ENCODE results near the gene GPER1. TPM values are rescaled to one million over a fixed set of nuclear protein-coding genes. Genes with fewer than 3 reads are reported as not detected.

GPER1 gene
- total and polyA plus RNA-seq, 4 donors = 3.7 to 7.7 (median 6.3) TPM

DNA sequence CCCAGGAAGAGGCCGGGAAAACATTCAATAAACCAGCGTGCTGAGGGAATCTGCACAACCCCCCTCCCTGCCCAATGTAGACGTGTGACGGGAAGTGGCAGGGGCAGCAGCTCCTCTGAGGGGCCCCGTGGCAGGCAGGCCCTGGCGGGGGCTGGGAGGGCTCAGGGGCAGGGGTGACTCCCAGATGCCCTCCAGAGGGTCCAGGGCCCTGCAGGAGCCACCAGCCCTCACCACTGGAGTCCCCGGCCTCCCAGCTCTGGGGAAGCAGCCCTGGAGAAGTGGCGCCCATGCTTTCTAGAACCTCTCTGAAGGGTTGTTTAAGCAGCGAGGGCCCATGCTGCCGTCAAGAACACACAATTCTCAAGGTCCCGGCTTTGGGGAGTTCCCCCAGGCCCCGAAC, 8.4 kb upstream of the GPER1 start:
- no peak for DNase-seq
- ATAC-seq (ENCODE audit: insufficient read depth, low FRiP score) = no peak
- peaks cover 0 to 23% (median 8%) of the 10 kb centered on the region in 5 donors for H3K4me1 ChIP-seq (ENCODE audit: control insufficient read depth in 5 of 5, insufficient read depth in 5 of 5, low read length in 5 of 5)
- no peaks in the 10 kb centered on the region for H3K9me3 ChIP-seq (ENCODE audit: control insufficient read depth in 4 of 4, insufficient read depth in 3 of 4, low read length in 3 of 4)
- no peaks in the 10 kb centered on the region for H3K27me3 ChIP-seq (ENCODE audit: control insufficient read depth in 3 of 3, insufficient read depth in 3 of 3, low read length in 2 of 3)
- H3K27ac ChIP-seq (ENCODE audit: low read depth in 1 of 2, low read length in 1 of 2) = no peak overlapping the region
- H3K9ac ChIP-seq (ENCODE audit: insufficient read depth in 1 of 2, low read length in 2 of 2) = no peak overlapping the region
- 64 to 76% methylated on average over 10 to 12 of the region's 12 CpGs for WGBS, 2 donors
- TF ChIP-seq, protein P1, sequence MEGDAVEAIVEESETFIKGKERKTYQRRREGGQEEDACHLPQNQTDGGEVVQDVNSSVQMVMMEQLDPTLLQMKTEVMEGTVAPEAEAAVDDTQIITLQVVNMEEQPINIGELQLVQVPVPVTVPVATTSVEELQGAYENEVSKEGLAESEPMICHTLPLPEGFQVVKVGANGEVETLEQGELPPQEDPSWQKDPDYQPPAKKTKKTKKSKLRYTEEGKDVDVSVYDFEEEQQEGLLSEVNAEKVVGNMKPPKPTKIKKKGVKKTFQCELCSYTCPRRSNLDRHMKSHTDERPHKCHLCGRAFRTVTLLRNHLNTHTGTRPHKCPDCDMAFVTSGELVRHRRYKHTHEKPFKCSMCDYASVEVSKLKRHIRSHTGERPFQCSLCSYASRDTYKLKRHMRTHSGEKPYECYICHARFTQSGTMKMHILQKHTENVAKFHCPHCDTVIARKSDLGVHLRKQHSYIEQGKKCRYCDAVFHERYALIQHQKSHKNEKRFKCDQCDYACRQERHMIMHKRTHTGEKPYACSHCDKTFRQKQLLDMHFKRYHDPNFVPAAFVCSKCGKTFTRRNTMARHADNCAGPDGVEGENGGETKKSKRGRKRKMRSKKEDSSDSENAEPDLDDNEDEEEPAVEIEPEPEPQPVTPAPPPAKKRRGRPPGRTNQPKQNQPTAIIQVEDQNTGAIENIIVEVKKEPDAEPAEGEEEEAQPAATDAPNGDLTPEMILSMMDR (IDR thresholded peaks at IDR 0.05; ENCODE audit: control extremely low read depth, extremely low read depth) = no peak
- H3K36me3 ChIP-seq (ENCODE audit: control insufficient read depth in 4 of 4, insufficient read depth in 4 of 4, low read length in 4 of 4) = no peaks in the 10 kb centered on the region
- H3K4me3 ChIP-seq = no peak overlapping the region

DNA sequence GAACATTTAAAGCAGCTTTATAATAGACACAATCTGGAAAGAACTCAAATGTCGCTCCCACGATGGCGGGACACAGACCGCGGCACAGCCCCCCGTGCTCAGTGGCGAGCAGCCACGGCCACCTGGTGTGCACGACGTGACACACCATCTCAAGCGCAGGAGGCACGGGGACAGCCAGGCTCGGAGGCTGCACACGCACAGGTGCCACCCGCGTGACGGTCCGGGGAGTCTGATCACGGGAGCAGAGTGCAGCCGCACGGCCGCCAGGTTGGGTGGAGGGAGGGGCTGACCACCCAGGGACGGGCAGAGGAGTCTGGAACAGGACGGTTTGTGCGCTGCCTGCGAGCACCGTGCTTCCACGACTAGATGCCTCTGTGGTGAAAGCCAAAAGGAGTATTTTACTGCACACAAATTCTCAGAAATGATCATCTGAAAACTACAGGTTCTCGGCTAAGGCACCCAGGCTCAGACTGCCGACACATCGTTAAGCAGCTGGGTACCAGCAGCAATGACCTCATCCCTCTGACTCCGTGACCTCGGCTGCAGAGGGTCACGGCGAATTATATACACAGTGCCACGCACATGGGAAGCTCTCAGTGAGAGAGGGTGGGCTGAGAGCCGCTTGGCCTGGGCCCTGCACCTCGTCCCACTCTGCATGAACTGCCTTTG, 7.5 kb upstream of the GPER1 start:
- WGBS, 2 donors = 90 to 93% methylated on average over 38 of the region's 38 CpGs
- Histone ChIP-seq H3K36me3 (ENCODE audit: control insufficient read depth in 4 of 4, insufficient read depth in 4 of 4, low read length in 4 of 4) (no peaks in the 10 kb centered on the region), H3K9me3 (ENCODE audit: control insufficient read depth in 4 of 4, insufficient read depth in 3 of 4, low read length in 3 of 4) (no peaks in the 10 kb centered on the region), H3K4me1 (ENCODE audit: control insufficient read depth in 5 of 5, insufficient read depth in 5 of 5, low read length in 5 of 5) (peaks cover 0 to 26% (median 8%) of the 10 kb centered on the region in 5 donors), H3K4me3 (no peak overlapping the region), H3K27me3 (ENCODE audit: control insufficient read depth in 3 of 3, insufficient read depth in 3 of 3, low read length in 2 of 3) (no peaks in the 10 kb centered on the region), H3K9ac (ENCODE audit: insufficient read depth in 1 of 2, low read length in 2 of 2) (no peak overlapping the region), H3K27ac (ENCODE audit: low read depth in 1 of 2, low read length in 1 of 2) (no peak overlapping the region)
- TF ChIP-seq, protein P1 (IDR thresholded peaks at IDR 0.05; ENCODE audit: control extremely low read depth, extremely low read depth) = no peak
- DNase-seq (no peak), ATAC-seq (ENCODE audit: insufficient read depth, low FRiP score) (no peak)

DNA sequence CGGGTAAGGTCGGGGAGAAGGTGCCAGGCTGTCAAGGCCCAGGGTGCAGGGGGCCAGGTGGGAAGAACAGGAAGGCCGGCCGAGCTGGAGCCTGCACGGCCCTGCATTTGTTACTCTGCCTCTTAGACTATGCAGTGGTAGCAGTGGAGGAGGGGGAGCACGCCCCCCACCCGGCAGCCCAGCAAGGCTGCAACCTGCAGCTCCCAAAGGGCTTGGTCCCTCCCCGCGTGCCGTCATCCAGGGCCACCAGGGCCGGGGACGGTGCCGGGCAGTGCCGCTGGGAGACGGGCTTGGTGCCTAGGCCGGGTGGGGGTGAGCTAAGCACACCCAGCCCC, 7.0 kb upstream of the GPER1 start:
- WGBS, 2 donors = 94 to 95% methylated on average over 16 of the region's 16 CpGs
- TF ChIP-seq, protein P1 (IDR thresholded peaks at IDR 0.05; ENCODE audit: control extremely low read depth, extremely low read depth) = no peak
- Histone ChIP-seq H3K9ac (ENCODE audit: insufficient read depth in 1 of 2, low read length in 2 of 2) (no peak overlapping the region), H3K36me3 (ENCODE audit: control insufficient read depth in 4 of 4, insufficient read depth in 4 of 4, low read length in 4 of 4) (no peaks in the 10 kb centered on the region), H3K4me3 (no peak overlapping the region), H3K27ac (ENCODE audit: low read depth in 1 of 2, low read length in 1 of 2) (no peak overlapping the region), H3K4me1 (ENCODE audit: control insufficient read depth in 5 of 5, insufficient read depth in 5 of 5, low read length in 5 of 5) (peaks cover 0 to 26% (median 8%) of the 10 kb centered on the region in 5 donors), H3K27me3 (ENCODE audit: control insufficient read depth in 3 of 3, insufficient read depth in 3 of 3, low read length in 2 of 3) (no peaks in the 10 kb centered on the region), H3K9me3 (ENCODE audit: control insufficient read depth in 4 of 4, insufficient read depth in 3 of 4, low read length in 3 of 4) (no peaks in the 10 kb centered on the region)
- no peak for ATAC-seq (ENCODE audit: insufficient read depth, low FRiP score)
- DNase-seq = no peak

DNA sequence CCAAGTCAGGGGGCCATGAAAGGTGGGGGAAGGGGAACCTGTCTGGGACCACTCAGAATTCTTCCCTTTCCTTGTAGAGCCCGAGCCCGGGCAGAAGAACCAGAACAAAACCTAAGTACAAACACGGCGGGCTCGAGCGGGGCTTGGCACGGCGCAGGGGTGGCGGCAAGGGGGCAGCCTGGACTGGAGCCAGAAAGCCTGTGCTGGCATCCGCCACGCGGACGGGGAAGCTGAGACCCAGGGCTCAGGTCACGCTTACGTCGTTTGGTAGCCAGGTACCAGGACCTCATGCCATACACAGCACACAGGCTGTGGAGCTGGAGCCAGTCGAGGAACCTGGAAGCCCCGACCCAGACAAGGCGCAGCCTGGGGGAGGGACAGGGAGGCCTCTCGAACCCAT, 6.6 kb upstream of the GPER1 start:
- Histone ChIP-seq H3K4me1 (ENCODE audit: control insufficient read depth in 5 of 5, insufficient read depth in 5 of 5, low read length in 5 of 5) (peaks cover 0 to 26% (median 8%) of the 10 kb centered on the region in 5 donors), H3K9me3 (ENCODE audit: control insufficient read depth in 4 of 4, insufficient read depth in 3 of 4, low read length in 3 of 4) (no peaks in the 10 kb centered on the region), H3K4me3 (no peak overlapping the region), H3K9ac (ENCODE audit: insufficient read depth in 1 of 2, low read length in 2 of 2) (no peak overlapping the region), H3K27me3 (ENCODE audit: control insufficient read depth in 3 of 3, insufficient read depth in 3 of 3, low read length in 2 of 3) (no peaks in the 10 kb centered on the region), H3K36me3 (ENCODE audit: control insufficient read depth in 4 of 4, insufficient read depth in 4 of 4, low read length in 4 of 4) (no peaks in the 10 kb centered on the region), H3K27ac (ENCODE audit: low read depth in 1 of 2, low read length in 1 of 2) (no peak overlapping the region)
- DNase-seq (no peak), ATAC-seq (ENCODE audit: insufficient read depth, low FRiP score) (no peak)
- 74 to 75% methylated on average over 20 of the region's 20 CpGs for WGBS, 2 donors
- TF ChIP-seq, protein P1 (IDR thresholded peaks at IDR 0.05; ENCODE audit: control extremely low read depth, extremely low read depth) = no peak

Measured in lung (tissue), 12 donors.